Body of pancreas (tissue), 4 donors: Measurements from ENCODE around the gene EID2B. TPM values are rescaled to one million over a fixed set of nuclear protein-coding genes. Genes with fewer than 3 reads are reported as not detected.

Experiments used
- ATAC-seq: fragments of 150-250 bp; one replicate; pipeline ENCODE4 v1.9.1; 2016
- DNase-seq, 4 donors: peaks; one replicate each; pipeline ENCODE4 v3.0.0-alpha.2; 2019
- H3K27ac ChIP-seq, 4 donors: fragments of 200-600 bp; sonication (generic); 1 replicate in 3 of 4; 2 replicates in 1 of 4; pipeline versions ENCODE4 v1.5.1 to v1.6.1; 2016 to 2019; ENCODE audit warnings: mild to moderate bottlenecking in 1 of 4, mixed read lengths in 1 of 4, moderate library complexity in 1 of 4
- H3K27me3 ChIP-seq, 2 donors: fragments of 200-600 bp; sonication (generic); one replicate each; pipeline ENCODE4 v1.6.0; 2016; ENCODE audit warnings: mild to moderate bottlenecking in 1 of 2
- H3K36me3 ChIP-seq, 2 donors: fragments of 200-600 bp; sonication (generic); replicated peaks in 1 of 2; 2 replicates each; pipeline ENCODE4 v1.5.1; 2016; ENCODE audit warnings: low read depth in 2 of 2; ENCODE audit not compliant: insufficient read depth in 1 of 2
- H3K4me1 ChIP-seq: fragments of 200-600 bp; sonication (generic); one replicate; pipeline ENCODE4 v1.6.0; 2016
- H3K4me3 ChIP-seq, 2 donors: fragments of 200-600 bp; sonication (generic); 1 replicate in 1 of 2; 2 replicates in 1 of 2; pipeline ENCODE4 v1.5.1; 2016 to 2019
- H3K9me3 ChIP-seq, 3 donors: fragments of 200-600 bp; sonication (generic); 1 replicate in 2 of 3; 2 replicates in 1 of 3; pipeline ENCODE4 v1.5.1; 2016
- POLR2A ChIP-seq, 3 donors: fragments of 450-650 bp; IDR thresholded peaks; one replicate each; pipeline ENCODE4 v1.6.1; 2016; ENCODE audit warnings: antibody characterized with exemption in 3 of 3, mild to moderate bottlenecking in 2 of 3
- WGBS, 2 donors: methylation state at CpG; one replicate each; pipeline ENCODE4 v1.1.5; 2017; 5-methylcytosine and 5-hydroxymethylcytosine counted together
- intact Hi-C: fragments of 100-400 bp; cut with DNase I; formaldehyde crosslinking; loops from one replicate; pipeline ENCODE4 v1.15.1; 2023
- total RNA-seq, 2 donors: library from RNA; depleted of rRNA; stranded (reverse); fragments of >200 nt; gene quantifications; one replicate each; pipeline ENCODE4 v1.1.0, GENCODE V29; 2016
- TF ChIP-seq, protein P1 (sequence below), 7 experiments: fragments of 450-650 bp in 4 of 7; fragments of 200-600 bp in 3 of 7; sonication (generic) in 3 of 7; IDR thresholded peaks; one replicate each; pipeline ENCODE4 v1.5.1; 2016 to 2019; ENCODE audit warnings: antibody characterized with exemption in 7 of 7

EID2B gene
- total RNA-seq, 2 donors from 2014 or later, result 2.0 to 3.9 TPM

DNA sequence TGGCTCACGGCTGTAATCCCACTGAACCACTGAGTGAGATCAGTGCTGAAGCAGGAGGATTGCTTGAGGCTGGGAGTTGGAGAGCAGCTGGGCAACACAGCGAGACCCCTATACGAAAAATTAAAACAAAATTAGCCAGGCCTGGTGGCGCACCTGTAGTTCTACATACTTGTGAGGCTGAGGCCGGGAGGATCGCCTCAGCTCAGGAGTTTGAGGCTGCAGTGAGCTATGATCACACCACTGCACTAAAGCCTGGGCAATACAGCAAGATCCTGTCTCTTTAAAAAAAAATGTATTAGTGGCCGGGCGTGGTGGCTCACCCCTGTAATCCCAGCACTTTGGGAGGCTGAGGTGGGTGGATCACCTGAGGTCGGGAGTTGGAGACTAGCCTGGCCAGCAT lies 24.0 kb downstream of the EID2B start:
- H3K27ac ChIP-seq, result no peak overlapping the region
- no peak overlapping the region for H3K4me3 ChIP-seq
- no peaks in the 10 kb centered on the region for H3K9me3 ChIP-seq
- no peak for DNase-seq
- ATAC-seq, result no peak
- H3K4me1 ChIP-seq, result no peaks in the 10 kb centered on the region
- intact Hi-C loops, result loop anchor here (5.0 kb wide), 1 partner anchor 149 kb away; the partner anchor contains the start of gene LGALS16
- no peak for TF ChIP-seq POLR2A (IDR thresholded peaks at IDR 0.05)
- TF ChIP-seq, protein P1, sequence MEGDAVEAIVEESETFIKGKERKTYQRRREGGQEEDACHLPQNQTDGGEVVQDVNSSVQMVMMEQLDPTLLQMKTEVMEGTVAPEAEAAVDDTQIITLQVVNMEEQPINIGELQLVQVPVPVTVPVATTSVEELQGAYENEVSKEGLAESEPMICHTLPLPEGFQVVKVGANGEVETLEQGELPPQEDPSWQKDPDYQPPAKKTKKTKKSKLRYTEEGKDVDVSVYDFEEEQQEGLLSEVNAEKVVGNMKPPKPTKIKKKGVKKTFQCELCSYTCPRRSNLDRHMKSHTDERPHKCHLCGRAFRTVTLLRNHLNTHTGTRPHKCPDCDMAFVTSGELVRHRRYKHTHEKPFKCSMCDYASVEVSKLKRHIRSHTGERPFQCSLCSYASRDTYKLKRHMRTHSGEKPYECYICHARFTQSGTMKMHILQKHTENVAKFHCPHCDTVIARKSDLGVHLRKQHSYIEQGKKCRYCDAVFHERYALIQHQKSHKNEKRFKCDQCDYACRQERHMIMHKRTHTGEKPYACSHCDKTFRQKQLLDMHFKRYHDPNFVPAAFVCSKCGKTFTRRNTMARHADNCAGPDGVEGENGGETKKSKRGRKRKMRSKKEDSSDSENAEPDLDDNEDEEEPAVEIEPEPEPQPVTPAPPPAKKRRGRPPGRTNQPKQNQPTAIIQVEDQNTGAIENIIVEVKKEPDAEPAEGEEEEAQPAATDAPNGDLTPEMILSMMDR (IDR thresholded peaks at IDR 0.05), result no peak
- WGBS, 2 donors, result 69 to 77% methylated on average over 9 of the region's 9 CpGs
- H3K27me3 ChIP-seq, result no peaks in the 10 kb centered on the region
- no peaks in the 10 kb centered on the region for H3K36me3 ChIP-seq

DNA sequence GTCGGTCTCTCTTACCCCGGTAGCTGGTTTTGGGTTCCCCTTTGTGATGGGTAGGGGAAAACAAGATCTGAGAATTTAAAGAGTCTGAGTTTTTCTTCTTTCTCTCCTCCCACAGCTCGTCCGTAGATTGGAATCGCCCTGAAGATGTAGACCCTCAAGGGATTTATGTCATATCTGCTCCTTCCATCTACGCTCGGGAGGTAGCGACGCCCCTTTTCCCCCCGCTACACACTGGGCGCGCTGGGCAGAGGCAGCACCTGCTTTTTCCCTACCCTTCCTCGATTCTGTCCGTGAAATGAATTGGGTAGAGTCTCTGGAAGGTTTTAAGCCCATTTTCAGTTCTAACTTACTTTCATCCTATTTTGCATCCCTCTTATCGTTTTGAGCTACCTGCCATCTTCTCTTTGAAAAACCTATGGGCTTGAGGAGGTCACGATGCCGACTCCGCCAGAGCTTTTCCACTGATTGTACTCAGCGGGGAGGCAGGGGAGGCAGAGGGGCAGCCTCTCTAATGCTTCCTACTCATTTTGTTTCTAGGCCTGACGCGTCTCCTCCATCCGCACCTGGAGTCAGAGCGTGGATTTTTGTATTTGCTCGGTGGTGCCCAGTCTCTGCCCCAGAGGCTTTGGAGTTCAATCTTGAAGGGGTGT lies 24.8 kb downstream of the EID2B start:
- TF ChIP-seq, protein P1 (IDR thresholded peaks at IDR 0.05), result no peak
- no peak for TF ChIP-seq POLR2A (IDR thresholded peaks at IDR 0.05)
- no peak for ATAC-seq
- 17 to 19% methylated on average over 24 of the region's 24 CpGs for WGBS, 2 donors
- H3K9me3 ChIP-seq, result no peaks in the 10 kb centered on the region
- DNase-seq, result no peak
- intact Hi-C loops, result loop anchor here (5.0 kb wide), 1 partner anchor 149 kb away; the partner anchor contains the start of gene LGALS16
- no peaks in the 10 kb centered on the region for H3K36me3 ChIP-seq
- H3K4me3 ChIP-seq, result no peak overlapping the region
- no peak overlapping the region for H3K27ac ChIP-seq
- H3K4me1 ChIP-seq, result peaks cover 4% of the 10 kb centered on the region
- no peaks in the 10 kb centered on the region for H3K27me3 ChIP-seq

DNA sequence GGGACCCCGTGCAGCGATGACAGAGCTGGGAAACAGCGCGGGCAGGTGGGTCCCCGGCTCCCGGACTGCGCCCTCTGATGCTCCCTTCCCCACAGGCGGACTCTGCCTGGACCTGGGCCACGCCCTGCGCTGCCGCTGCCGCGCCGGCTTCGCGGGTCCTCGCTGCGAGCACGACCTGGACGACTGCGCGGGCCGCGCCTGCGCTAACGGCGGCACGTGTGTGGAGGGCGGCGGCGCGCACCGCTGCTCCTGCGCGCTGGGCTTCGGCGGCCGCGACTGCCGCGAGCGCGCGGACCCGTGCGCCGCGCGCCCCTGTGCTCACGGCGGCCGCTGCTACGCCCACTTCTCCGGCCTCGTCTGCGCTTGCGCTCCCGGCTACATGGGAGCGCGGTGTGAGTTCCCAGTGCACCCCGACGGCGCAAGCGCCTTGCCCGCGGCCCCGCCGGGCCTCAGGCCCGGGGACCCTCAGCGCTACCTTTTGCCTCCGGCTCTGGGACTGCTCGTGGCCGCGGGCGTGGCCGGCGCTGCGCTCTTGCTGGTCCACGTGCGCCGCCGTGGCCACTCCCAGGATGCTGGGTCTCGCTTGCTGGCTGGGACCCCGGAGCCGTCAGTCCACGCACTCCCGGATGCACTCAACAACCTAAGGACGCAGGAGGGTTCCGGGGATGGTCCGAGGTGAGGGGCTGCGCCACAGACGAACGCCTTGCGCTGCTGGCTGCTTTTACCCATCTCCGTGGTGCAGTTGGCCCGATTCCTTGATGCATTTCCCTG lies 25.5 kb downstream of the EID2B start:
- Histone ChIP-seq H3K4me1 (peaks cover 9% of the 10 kb centered on the region), H3K27me3 (no peaks in the 10 kb centered on the region), H3K27ac (no peak overlapping the region), H3K4me3 (no peak overlapping the region), H3K9me3 (no peaks in the 10 kb centered on the region), H3K36me3 (no peaks in the 10 kb centered on the region)
- peak; percentile 17 for ATAC-seq
- intact Hi-C loops, result loop anchor here (5.0 kb wide), 1 partner anchor 150 kb away; the partner anchor contains the start of gene LGALS16
- no peak for TF ChIP-seq POLR2A (IDR thresholded peaks at IDR 0.05)
- TF ChIP-seq, protein P1 (IDR thresholded peaks at IDR 0.05), result no peak
- peak in 1 of 4 donors; percentile 30 for DNase-seq
- 2 to 6% methylated on average over 14 to 95 of the region's 96 CpGs for WGBS, 2 donors

- Histone ChIP-seq H3K4me1 (peaks cover 9% of the 10 kb centered on the region), H3K27me3 (no peaks in the 10 kb centered on the region), H3K9me3 (no peaks in the 10 kb centered on the region), H3K4me3 (no peak overlapping the region), H3K36me3 (no peaks in the 10 kb centered on the region), H3K27ac (no peak overlapping the region)
- DNase-seq (no peak), ATAC-seq (no peak)
- TF ChIP-seq POLR2A (IDR thresholded peaks at IDR 0.05), result no peak
- TF ChIP-seq, protein P1 (IDR thresholded peaks at IDR 0.05), result no peak
- intact Hi-C loops, result loop anchor here (5.0 kb wide), 1 partner anchor 151 kb away; the partner anchor contains the start of gene LGALS16
- 50 to 55% methylated on average over 7 of the region's 7 CpGs for WGBS, 2 donors
Observed at GRCh38 chr19:39506598-39506943, 26.1 kb downstream of the EID2B start.
